ENCODE measurements around the gene HUNK. TPM values are rescaled to one million over a fixed set of nuclear protein-coding genes. Genes with fewer than 3 reads are reported as not detected.
A peak's percentile ranks its signal among the peaks of the same experiment; 100 is the strongest.

Gene HUNK
- total RNA-seq, 1 experiment from 2014 or later: 4.8 TPM

- no peak overlapping the region for H3K27ac Mint-ChIP-seq (ENCODE audit: unreplicated experiment)
- peaks cover 7% of the 10 kb centered on the region for H3K4me1 Mint-ChIP-seq (ENCODE audit: low read depth, unreplicated experiment)
- Histone ChIP-seq H3K9me3 (no peaks in the 10 kb centered on the region), H3K4me3 (ENCODE audit: low read depth, low read length) (no peak overlapping the region), H3K27me3 (replicated peaks; ENCODE audit: control insufficient read depth, insufficient read depth, low read length) (no peaks in the 10 kb centered on the region), H3K4me1 (no peaks in the 10 kb centered on the region), H3K36me3 (ENCODE audit: control insufficient read depth, insufficient read depth, low read length) (no peaks in the 10 kb centered on the region)
- no peak overlapping the region for H3K4me3 Mint-ChIP-seq (ENCODE audit: unreplicated experiment)
- no peaks in the 10 kb centered on the region for H3K27me3 Mint-ChIP-seq (ENCODE audit: insufficient read depth, unreplicated experiment)
- H3K36me3 Mint-ChIP-seq (ENCODE audit: insufficient read depth, unreplicated experiment): no peaks in the 10 kb centered on the region
- BruUV-seq (replicated peaks): no TSS peak
- peak; percentile 39 to 44 for DNase-seq
- no peak for TF ChIP-seq CTCF (IDR thresholded peaks at IDR 0.05; ENCODE audit: insufficient read depth in 1 of 2, low read depth in 1 of 2, low read length in 1 of 2, severe bottlenecking in 1 of 2, unreplicated experiment in 1 of 2)
- ChIA-PET POLR2A (no interaction called here), CTCF (interaction anchor here (0.5 kb wide), 1 partner anchor 109 kb away, joined by 3 read pairs; no protein-coding TSS in a partner anchor)
- peaks cover 10% of the 10 kb centered on the region for H3K9me3 Mint-ChIP-seq (ENCODE audit: unreplicated experiment)
- intact Hi-C loops (cut with micrococcal nuclease; ENCODE audit: unreplicated experiment): no loop called here
Observed at GRCh38 chr21:31983120-31983519, 110.3 kb downstream of the HUNK start.

DNA sequence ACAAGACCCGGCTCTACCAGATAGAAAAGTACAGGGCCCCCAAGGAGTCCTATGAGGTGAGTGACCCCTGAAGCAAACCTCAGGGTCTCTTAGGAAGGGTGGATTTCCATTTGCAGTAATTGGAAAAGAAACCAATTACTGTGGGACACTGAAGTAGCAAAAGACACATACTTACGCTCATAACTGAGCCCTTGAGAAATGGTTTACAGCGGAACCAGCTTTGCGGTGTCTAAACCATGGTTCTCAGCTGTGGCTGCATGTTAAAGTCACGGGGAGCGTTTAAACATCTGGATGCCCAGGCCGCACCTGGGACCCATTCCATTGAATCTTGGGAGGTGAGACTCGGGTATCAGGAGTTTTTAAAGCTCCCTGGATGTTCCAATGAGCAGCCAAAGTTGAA is 110.7 kb downstream of the HUNK start:
- intact Hi-C loops (cut with micrococcal nuclease; ENCODE audit: unreplicated experiment): no loop called here
- CTCF ChIA-PET: no interaction called here

GRCh38 chr21:31985398-31985797 is 112.6 kb downstream of the HUNK start:
- no peaks in the 10 kb centered on the region for H3K36me3 ChIP-seq (ENCODE audit: control insufficient read depth, insufficient read depth, low read length)
- no peaks in the 10 kb centered on the region for H3K9me3 ChIP-seq
- ChIA-PET POLR2A (no interaction called here), CTCF (no interaction called here)
- no peak for TF ChIP-seq CTCF (IDR thresholded peaks at IDR 0.05; ENCODE audit: insufficient read depth in 1 of 2, low read depth in 1 of 2, low read length in 1 of 2, severe bottlenecking in 1 of 2, unreplicated experiment in 1 of 2)
- no TSS peak for BruUV-seq (replicated peaks)
- Mint-ChIP-seq H3K36me3 (ENCODE audit: insufficient read depth, unreplicated experiment) (peaks cover 6% of the 10 kb centered on the region), H3K4me3 (ENCODE audit: unreplicated experiment) (no peak overlapping the region), H3K4me1 (ENCODE audit: low read depth, unreplicated experiment) (peaks cover 7% of the 10 kb centered on the region), H3K27ac (ENCODE audit: unreplicated experiment) (no peak overlapping the region), H3K27me3 (ENCODE audit: insufficient read depth, unreplicated experiment) (no peaks in the 10 kb centered on the region), H3K9me3 (ENCODE audit: unreplicated experiment) (peaks cover 10% of the 10 kb centered on the region)
- intact Hi-C loops (cut with micrococcal nuclease; ENCODE audit: unreplicated experiment): no loop called here
- no peak for DNase-seq
- no peaks in the 10 kb centered on the region for H3K27me3 ChIP-seq (replicated peaks; ENCODE audit: control insufficient read depth, insufficient read depth, low read length)
- H3K4me1 ChIP-seq: no peaks in the 10 kb centered on the region
- no peak overlapping the region for H3K4me3 ChIP-seq (ENCODE audit: low read depth, low read length)

More for the DNA sequence above, 110.7 kb downstream of the HUNK start:
- Mint-ChIP-seq H3K27me3 (ENCODE audit: insufficient read depth, unreplicated experiment) (no peaks in the 10 kb centered on the region), H3K4me1 (ENCODE audit: low read depth, unreplicated experiment) (peaks cover 7% of the 10 kb centered on the region), H3K36me3 (ENCODE audit: insufficient read depth, unreplicated experiment) (no peaks in the 10 kb centered on the region), H3K4me3 (ENCODE audit: unreplicated experiment) (no peak overlapping the region), H3K9me3 (ENCODE audit: unreplicated experiment) (peaks cover 10% of the 10 kb centered on the region), H3K27ac (ENCODE audit: unreplicated experiment) (no peak overlapping the region)
- POLR2A ChIA-PET: no interaction called here
- no peaks in the 10 kb centered on the region for H3K36me3 ChIP-seq (ENCODE audit: control insufficient read depth, insufficient read depth, low read length)
- BruUV-seq (replicated peaks): no TSS peak
- DNase-seq: no peak
- H3K4me1 ChIP-seq: no peaks in the 10 kb centered on the region
- no peak overlapping the region for H3K4me3 ChIP-seq (ENCODE audit: low read depth, low read length)
- no peaks in the 10 kb centered on the region for H3K27me3 ChIP-seq (replicated peaks; ENCODE audit: control insufficient read depth, insufficient read depth, low read length)
- H3K9me3 ChIP-seq: no peaks in the 10 kb centered on the region
- no peak for TF ChIP-seq CTCF (IDR thresholded peaks at IDR 0.05; ENCODE audit: insufficient read depth in 1 of 2, low read depth in 1 of 2, low read length in 1 of 2, severe bottlenecking in 1 of 2, unreplicated experiment in 1 of 2)
